Activated CD4-positive, alpha-beta T cell treated with anti-CD3 and anti-CD28 coated beads for 1 hour (primary cell): ENCODE measurements around the gene SOX2.
"Not testable (repeated sequence)": the region's sequence is repeated elsewhere in the genome, so short reads cannot be mapped to it uniquely, and the experiment has no call there.

Source experiments
- DNase-seq: peaks from one replicate; pipeline ENCODE4 v3.0.0-alpha.2; 2020

The SOX2 gene

GRCh38 chr3:181724192-181724965, 12.7 kb downstream of the SOX2 start:
- no peak for DNase-seq

DNA sequence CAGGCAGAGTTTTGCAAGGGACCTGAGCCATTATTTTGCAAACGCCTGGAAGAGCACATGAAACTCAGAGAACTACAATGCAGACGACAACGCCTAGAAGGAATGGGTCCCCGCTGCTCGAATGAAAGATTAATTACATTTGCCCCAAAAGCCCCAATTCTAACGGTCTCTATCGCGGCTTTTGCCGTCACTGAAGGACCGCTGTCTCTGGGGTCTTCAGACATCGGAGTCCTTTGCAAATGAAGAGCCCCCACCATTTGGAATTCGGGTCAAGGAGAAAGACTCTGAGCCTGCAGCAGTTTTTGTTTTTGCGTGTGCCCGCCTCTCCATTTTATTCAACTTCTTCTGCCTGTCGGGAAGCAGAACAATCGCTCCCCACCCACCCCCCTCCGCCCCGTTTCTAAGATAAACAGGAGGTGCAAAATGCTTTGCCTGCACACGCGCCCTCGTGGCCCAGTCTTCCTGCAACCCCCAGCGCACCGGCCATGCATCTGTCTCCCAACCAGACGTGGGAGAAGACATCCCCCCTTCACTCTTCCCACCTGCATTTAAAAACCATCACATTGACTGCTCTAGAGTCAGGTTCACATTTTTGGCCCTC, 13.5 kb downstream of the SOX2 start:
- DNase-seq = no peak

GRCh38 chr3:181725830-181726229, 14.1 kb downstream of the SOX2 start:
- no peak for DNase-seq

DNA sequence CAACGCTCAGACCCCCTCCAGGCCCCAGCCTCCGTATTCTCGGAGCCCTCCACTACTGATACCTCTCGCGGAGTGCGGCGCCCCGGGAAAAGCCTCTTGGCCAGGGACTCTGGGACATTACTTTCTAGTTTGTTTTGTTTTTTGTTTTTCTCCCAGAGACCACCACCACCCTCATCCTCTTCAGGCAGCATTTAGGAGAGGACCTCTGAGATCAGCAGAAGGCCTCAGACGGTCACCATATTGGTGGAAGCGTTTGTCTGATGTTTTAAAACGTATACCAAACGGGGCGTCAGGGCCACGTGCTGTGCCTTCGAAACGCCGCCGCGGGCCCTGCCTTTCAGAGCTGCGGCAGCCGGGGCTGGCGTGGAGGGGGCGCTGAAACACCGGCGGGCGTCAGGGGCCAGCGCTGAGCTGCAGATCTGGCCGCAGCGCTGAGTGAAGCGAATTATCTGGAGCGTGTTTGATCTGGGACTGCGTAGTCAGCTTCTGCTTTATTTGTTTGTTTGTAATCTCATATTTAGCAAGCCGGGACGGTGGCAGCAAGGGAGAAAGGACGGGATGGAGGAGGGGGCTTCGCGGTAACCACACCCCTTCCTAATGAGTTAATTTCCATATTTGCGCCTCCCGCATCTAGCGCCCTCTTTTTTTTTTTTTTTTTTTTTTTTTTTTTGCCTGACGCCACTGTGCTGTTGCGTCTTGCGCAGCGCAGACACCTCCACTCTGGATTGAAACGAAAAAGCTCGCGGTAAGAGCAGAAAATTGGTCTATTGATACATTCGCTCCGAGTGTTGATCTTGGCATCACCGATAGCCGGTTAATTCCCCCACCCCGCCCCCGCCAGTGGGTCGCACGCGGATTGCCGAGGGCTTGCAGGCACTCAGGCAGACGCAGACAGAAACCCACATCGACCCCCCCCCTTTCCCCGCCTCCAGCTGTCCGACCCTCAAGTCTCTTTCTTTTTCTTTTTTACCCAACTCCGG, 14.9 kb downstream of the SOX2 start:
- no peak for DNase-seq

DNA sequence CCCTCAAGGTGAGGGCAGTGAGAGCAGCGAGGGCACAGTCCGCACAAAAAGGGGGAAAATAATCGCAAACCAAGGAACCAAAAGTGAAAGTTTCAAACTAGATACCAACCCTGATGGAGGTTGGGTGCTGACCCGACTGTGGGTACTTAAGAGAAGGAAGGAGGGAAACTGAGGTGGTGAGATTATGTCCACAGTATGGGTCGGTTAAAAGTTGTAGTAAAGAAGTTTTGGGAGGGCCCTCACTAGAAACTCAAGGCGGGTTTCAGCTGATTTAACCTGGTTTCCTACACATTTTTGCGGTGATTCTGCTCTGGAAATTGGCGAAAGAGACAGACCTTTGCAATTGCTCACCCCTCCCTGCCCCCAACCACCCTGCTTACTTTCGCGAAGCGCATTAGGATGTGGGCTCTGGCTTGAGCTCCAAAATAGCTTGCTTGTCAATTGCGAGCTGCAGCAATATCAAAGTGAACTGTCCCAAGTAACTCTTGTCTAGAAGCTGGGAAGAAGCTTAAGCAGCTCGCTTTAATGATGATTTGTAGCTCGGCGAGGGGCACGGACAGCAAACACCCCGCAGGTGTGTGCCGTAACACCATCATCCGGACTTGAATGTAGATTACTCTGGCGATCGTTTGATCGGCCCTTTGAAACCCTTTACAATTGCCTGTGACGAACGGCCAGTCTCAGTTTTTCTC, 15.8 kb downstream of the SOX2 start:
- DNase-seq = no peak

GRCh38 chr3:181728470-181729340, 17.0 kb downstream of the SOX2 start:
- no peak for DNase-seq

- DNase-seq = no peak
These were observed 17.7 kb downstream of the SOX2 start for GRCh38 chr3:181729341-181729869.

GRCh38 chr3:181730316-181730715, 18.6 kb downstream of the SOX2 start:
- no peak for DNase-seq

DNA sequence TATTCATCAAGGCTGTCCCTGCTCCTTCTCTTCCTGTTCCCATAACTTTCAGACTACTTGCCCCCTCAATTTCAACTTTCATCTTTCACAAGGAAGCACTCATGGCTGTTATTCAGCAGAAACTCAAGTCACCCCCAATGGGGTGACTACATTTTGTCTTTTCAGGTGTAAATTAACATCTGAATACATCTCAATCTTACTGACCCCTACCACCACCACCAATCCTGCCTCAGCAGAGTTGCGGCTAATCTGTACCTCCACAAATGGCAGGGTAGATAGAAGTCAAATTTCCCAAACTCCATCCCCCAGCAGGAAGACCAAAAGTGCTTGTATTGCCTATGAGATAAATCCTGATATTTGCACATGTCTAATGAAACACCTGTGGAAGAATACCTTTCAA, 19.2 kb downstream of the SOX2 start:
- DNase-seq = no peak

- DNase-seq = no peak
These were observed 24.2 kb downstream of the SOX2 start for GRCh38 chr3:181735911-181736310.

DNA sequence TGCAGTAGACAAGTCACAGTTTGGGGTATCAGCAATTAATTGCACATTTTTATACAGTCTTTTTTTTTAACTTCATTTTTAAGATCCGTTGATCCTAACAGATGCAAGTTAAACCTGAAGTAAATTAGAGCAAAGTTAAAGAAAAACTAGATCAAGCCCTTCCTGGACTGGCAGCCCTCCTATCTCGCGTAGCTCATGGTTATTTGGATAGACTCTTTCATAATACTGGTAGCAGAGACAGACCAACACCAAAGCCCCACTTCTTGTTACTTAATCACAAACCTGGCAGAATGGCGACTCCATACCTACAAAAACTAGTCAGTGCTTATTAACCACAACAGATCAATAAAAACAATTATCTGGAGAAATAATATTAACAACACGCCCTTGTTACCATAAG, 26.8 kb downstream of the SOX2 start:
- no peak for DNase-seq

DNA sequence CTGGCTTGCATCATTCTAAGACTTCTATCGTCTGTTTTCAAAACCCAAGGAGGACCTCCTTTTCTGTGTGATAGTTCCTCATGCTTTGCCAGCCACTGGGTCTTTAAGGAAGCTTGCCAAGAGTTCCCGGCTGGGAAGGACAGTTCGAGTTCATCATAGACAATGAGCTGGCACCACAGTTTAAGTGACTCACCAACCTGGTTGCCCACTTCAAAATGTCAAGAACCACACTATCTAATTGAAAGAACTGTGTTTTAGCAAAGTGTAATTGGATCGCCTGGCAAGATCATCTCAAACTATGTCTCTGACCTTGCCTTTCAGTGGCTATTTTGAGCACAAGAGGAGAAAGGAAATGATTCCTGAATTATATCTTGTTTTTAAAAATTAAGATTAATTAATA, 27.9 kb downstream of the SOX2 start:
- no peak for DNase-seq

DNA sequence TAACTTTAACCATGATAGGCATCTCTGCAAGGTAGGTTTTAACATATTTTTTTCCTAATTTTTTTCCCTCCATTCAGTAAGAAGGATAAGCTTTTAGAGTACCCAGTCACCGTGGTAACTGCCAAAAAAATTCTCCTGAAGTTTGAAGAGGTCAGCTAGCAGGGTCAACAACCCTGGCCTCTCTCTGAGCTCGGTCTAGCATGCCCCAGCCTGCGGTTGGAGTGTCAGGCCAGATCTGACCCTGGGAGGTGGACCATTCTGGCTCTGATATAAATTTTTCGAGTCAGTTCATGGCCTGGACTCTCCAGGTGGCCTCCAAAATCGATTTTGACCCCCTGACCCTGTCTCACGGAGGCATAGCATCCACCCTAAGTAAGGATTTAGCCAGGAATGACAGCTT, 29.7 kb downstream of the SOX2 start:
- DNase-seq = no peak

- DNase-seq = no peak
These were observed 40.5 kb downstream of the SOX2 start for GRCh38 chr3:181752202-181752671.

DNA sequence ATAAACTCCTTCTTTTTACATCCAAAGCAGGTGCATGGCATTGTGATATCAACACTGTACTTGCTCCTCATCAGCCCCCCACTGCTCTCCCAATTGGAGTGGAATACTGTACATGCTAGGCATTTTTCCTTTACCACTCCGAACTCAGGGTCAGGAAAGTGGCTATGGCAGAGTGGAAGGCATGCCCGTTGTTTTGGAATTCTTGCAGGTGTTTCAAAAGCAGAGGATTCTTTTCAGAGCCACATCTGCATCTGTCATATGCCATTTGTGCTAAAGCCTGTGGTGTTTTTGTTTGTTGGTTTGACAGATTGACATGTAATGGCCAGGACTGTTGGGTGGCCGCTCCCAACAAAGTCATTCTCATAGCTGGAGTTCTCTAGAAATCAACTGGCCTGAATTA, 41.7 kb downstream of the SOX2 start:
- no peak for DNase-seq

DNA sequence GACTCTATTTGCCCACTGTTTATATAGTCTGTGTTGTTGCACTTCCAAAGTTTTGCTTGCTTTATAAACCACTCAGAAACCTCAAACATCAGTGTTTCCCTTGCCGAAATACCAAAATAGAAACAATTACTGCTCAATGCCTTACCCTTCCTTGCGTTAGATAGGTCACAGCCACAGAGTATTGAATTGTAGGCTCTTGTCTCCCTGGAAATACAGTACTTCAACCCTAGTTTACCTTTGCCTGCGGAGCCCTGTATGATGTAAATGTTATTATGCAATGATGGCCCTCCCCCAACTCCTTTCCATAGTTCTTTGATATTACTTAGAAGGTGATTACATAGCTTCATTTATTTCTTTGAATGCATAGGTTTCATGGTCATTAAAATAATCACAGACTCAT, 44.2 kb downstream of the SOX2 start:
- DNase-seq = no peak

- DNase-seq = no peak
These were observed 45.0 kb downstream of the SOX2 start for GRCh38 chr3:181756645-181757297.

GRCh38 chr3:181757694-181758306, 46.1 kb downstream of the SOX2 start:
- no peak for DNase-seq

- no peak for DNase-seq
These were observed 50.2 kb downstream of the SOX2 start for GRCh38 chr3:181761906-181762305.

- not testable (repeated sequence) for DNase-seq
These were observed 52.3 kb downstream of the SOX2 start for GRCh38 chr3:181764033-181764432.
